ENCODE data around the gene XAGE1B.
"Not testable (repeated sequence)": the region's sequence is repeated elsewhere in the genome, so short reads cannot be mapped to it uniquely, and the experiment has no call there.

XAGE1B gene, protein sequence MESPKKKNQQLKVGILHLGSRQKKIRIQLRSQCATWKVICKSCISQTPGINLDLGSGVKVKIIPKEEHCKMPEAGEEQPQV

DNA sequence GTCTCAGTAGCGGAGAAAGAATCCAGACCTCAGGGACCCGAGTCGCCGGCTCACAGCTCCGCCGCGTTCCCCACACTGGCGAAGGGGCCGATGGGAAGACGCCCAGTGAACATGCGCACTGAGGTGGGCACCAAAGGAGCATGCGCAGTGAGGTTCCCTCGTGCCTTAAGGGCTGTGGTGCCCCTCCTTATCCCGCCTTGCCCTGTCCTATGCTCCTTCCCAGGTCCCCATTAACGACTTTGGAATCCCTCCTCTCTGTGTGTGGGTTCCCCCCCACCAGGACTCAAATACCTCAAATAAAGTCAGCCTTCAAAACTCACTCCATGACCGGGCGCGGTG, at the start of gene XAGE1B:
Gene XAGE1B, minus strand, starts transcription at position 77 of the 339 bp plus-strand sequence. CDS start 1,536 bp downstream, outside the sequence.
- DNase-seq, result not testable (repeated sequence)

DNA sequence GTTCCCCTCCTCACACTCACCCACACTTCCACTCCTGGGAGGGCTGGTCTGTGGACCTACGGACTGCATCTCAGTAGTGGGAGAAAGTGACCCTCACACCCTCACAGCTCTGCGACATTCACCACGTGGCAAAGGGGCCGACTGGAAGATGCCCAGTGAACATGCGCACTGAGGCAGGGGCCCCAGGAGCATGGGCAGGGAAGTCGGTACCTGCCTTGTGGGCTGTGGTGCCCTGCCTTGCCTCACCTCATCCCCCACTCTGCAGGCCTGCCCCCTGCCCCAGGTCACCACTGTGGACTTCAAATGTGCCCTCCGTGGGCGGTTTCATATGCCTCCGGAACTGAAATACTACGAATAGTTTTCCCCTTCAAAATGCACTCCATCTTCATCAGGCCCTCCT, 46.2 kb upstream of the XAGE1B start:
- no peak for DNase-seq

DNA sequence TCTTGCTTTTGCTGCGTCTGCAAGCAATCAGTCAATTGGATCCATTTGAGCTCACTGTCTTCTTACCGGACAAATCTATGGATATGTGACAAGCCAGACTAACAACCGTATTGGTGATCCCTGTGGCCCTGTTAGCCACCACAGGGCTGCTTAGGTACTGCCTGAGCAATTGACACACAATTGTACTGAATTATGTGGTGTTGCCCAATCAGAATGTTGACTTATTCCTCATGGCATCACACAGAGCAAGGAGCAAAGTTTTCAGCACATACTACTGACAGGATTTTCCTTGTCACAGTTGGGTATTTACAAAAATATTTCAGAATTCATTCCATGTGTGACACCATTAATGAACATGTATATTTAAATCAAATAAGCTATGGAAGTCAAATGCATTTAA, 41.3 kb upstream of the XAGE1B start:
- no peak for DNase-seq

DNA sequence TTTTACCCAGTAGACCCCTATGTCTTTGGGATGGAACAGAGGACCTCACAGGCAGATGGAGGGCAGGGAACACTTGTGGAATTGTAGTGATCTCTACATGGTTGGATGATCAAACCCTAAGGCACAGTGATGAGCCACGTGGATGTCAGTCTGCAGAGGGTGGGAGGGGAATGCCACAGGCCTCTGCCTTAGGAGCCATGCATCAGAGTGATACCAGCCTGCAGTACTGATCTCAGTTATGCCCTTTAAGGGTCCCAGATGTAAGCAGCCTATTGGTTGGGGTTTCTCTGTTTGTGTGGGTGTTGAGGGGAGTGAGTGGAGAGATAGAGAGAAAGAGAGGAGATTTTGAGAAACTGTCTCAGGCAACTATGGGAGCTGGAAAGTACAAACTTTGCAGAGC, 39.9 kb upstream of the XAGE1B start:
- no peak for DNase-seq

DNA sequence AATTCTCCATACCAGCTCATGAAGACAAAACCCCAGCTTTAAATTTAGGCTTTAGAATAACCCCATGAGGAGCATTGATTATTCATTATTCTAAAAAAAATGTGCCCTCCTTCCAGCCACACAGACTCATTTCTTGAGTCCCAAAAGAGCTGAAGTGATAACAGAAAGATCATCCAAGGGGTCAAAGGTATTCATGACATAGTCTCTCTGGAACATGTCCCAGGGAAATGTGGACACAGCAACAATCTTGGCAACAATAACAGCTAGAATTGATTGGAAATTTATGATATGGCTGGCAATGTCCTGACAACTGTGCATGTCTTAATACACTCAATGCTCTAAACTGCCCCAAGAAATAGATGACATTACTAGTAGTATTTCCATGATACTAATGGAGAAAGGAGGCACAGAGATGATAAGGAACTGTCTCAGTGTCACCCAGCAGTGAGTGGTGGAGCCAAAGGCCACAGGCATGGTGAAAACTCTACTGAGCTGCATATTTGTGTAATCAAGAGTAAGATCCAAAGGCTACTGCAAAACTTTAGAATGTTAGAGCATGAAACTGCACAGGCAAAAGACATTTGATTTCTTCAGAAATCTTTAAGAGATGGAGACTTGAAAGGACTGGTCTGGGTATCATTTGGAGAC, 37.3 kb upstream of the XAGE1B start:
- DNase-seq, result no peak

DNA sequence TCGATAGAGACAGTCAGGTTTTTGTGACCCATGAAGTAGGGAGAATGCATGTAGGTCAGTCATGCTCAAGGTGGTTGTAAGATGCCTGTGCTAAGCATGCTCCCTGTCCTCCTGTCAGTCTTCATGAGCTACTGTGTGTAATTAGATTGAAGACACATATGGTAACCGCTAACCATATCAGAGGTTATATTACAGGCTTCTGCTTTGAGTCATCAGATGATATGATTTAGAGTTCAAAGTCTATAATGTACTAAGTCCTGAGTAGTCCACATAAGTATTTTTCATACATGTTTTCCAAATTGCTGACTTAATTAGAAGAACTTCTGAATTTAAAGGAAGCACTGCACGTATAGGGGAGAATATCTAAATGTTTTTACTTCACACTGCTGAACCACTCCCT, 31.9 kb upstream of the XAGE1B start:
- DNase-seq, result not testable (repeated sequence)

DNA sequence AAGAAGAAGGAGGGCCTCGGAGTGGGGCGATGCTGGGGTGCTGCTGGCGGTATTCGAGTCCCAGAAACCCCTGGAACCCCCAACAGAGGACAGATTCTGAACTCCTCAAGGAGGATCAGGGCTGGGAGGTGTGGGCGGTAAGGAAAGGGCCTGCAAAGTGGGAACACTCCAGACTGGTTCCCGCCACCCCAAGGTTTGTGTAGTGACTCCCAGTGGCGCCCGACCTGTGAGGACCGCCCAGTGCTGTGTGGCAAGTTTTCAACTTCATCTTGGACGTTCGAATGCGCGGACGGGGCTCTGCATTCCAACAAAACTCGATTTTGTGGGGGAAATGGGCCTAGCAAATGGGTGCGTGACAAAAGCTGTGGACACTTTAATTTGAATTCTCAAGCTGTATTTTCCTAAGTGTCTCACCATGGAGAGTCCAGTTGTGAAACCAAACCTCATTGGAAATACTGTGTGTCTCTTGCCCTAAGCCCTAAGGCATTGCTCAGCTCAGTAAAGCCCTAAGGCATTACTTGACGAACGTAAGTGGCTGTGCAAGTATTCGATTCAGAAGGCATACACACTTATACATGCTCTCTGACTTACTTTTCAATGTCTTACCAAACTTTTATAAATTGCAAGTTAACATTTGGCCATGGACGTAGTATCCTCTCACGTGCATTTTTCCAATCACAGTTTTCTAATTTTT, 27.4 kb upstream of the XAGE1B start:
- no peak for DNase-seq

DNA sequence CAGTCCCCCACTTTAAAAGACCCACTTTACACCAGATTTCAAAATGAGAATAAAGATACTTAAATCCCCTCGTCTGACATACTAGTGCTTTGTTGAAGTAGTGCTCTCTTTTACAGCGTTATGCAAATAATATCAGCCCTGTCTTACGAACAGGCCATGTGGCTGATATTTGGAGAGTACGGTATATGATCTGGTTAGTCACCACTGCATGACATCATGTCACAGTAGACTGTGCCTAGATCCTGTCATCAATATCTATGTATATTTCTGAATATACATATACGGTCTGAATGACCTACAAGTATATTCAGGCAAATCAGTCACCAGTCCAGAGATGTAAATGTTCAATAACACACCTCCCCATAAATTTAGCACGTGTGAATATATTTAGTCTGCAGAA, 25.4 kb upstream of the XAGE1B start:
- DNase-seq, result no peak

DNA sequence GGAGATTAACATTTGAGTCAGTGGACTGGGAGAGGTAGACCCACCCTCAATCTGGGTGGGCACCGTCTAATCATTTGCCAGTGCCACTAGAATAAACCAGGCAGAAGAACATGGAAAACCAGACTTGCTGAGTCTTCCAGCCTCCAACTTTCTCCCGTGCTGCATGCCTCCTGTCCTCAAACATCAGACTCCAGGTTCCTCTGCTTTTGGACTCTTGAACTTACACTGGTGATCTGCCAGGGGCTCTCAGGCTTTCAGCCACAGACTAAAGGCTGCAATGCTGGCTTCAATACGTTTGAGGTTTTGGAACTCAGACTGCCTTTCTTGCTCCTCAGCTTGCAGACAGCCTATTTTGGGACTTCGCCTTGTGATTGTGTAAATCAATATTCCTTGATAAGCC, 24.2 kb upstream of the XAGE1B start:
- not testable (repeated sequence) for DNase-seq

DNA sequence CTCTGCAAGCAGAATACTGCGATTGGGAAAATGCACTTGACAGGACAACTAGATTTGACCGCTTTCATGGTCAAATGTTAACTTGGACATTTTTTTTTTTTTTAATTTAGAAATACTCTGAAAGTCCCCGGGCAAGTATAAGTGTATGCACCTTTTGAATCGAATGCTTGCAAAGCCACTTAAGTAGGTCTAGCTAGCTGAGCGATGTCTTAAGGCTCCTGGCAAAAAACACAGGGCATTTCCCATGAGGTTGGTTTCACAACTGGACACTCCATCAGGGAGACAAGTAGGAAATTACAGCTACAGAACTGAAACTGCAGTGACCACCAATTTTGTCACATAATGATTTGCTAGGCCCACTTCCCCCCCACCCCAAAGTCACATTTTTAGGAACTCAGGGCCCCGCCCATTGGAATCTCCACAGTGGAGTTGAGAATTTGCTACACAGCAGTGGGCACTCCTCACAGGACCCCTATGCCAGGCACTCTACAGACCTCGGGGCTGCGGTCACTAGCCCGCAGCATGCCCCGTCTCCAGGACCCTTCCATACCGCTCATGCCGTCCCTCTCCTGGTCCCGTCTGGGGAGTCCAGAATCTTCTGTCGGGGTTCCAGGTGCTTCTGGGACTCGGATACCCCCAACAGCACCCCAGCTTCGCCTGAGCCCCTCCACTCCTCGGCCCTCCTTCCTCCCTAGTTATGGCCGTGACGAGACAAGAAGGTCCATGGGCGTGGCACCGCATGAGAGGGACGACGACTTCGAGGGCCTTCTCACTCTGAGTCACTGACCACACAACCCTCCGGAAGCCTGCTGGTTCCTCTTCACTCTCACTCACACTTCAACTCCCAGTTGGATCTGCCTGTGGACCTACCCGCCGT, 515 bp downstream of the XAGE1B start:
- not testable (repeated sequence) for DNase-seq

DNA sequence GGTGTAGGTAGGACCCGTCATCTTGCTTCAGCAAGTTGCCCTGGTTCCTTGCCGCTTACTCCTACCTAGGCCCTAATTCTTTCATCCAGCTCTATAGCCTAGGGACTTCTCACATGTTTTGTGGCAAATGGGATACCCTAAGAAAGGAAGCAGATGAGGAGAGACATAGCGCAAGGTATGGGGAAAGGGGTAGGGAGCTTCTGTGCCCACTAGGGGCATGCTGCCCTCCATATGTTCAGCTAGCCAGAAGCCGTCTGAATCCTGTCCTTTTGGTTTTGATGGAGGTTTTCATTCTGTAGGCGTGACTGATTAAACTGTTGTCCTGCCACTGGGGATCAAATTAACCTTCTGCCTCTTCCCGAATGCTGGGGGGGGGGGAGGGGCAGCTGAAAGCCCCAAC, 5.7 kb downstream of the XAGE1B start:
- DNase-seq, result not testable (repeated sequence)

DNA sequence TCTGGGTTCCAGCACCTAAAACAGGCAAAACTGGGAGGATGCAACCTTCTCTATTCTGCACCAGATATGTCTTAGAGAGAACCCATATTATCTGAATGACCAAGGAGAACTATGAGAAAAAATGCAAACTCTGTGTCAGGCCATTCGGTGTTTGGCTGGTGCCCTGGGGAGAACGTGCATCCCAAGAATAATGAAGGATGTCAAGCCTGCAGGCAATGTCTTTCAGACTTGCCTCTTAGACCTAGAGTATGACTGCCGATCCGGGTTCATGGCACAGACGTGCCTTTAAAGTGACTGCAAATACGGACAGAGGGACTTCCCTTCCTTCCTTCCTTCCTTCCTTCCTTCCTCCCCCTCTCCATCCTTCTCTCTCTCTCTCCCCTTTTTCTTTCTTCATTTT, 6.9 kb downstream of the XAGE1B start:
- no peak for DNase-seq

DNA sequence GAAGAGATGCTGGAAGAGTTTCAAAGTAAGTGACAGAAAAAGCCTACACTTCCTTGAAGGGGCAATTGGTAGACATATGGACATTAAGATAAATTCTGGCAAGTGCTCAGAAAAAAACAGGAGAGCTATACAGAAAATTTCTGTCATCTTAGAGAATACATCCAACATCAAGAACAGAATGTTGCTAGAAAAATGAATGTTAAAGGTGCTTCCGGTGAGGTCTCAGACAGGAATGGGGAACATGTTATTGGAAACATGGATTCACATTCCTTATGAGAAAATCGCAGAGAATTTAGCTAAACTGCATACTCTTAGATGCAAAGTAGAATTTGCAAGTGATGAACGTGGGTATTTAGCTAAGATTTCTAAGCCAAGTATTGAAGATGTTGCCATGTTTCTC, 9.5 kb downstream of the XAGE1B start:
- no peak for DNase-seq

DNA sequence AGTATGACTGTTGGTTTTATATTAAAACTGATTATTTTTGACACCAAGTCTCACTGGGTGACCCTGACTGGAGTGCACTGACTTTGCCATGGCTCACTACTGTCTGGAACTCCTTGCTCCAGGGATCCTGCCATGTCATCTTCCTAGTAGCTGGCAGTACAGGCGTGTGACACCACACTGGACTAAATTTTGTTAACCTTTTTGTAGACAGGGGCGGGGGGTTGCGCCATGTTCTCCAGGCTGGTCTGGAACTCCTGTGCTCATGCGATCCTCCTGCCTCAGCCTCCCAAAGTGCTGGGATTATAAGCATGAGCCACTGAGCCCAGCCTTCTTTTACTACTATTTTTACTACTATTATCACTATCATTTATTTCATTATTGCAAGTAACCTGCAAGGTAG, 12.3 kb downstream of the XAGE1B start:
- DNase-seq, result no peak

DNA sequence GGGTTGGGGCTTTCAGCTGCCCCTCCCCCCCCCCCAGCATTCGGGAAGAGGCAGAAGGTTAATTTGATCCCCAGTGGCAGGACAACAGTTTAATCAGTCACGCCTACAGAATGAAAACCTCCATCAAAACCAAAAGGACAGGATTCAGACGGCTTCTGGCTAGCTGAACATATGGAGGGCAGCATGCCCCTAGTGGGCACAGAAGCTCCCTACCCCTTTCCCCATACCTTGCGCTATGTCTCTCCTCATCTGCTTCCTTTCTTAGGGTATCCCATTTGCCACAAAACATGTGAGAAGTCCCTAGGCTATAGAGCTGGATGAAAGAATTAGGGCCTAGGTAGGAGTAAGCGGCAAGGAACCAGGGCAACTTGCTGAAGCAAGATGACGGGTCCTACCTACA, 15.5 kb downstream of the XAGE1B start:
- not testable (repeated sequence) for DNase-seq

DNA sequence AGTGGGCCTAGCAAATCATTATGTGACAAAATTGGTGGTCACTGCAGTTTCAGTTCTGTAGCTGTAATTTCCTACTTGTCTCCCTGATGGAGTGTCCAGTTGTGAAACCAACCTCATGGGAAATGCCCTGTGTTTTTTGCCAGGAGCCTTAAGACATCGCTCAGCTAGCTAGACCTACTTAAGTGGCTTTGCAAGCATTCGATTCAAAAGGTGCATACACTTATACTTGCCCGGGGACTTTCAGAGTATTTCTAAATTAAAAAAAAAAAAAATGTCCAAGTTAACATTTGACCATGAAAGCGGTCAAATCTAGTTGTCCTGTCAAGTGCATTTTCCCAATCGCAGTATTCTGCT, 20.5 kb downstream of the XAGE1B start:
- not testable (repeated sequence) for DNase-seq

DNA sequence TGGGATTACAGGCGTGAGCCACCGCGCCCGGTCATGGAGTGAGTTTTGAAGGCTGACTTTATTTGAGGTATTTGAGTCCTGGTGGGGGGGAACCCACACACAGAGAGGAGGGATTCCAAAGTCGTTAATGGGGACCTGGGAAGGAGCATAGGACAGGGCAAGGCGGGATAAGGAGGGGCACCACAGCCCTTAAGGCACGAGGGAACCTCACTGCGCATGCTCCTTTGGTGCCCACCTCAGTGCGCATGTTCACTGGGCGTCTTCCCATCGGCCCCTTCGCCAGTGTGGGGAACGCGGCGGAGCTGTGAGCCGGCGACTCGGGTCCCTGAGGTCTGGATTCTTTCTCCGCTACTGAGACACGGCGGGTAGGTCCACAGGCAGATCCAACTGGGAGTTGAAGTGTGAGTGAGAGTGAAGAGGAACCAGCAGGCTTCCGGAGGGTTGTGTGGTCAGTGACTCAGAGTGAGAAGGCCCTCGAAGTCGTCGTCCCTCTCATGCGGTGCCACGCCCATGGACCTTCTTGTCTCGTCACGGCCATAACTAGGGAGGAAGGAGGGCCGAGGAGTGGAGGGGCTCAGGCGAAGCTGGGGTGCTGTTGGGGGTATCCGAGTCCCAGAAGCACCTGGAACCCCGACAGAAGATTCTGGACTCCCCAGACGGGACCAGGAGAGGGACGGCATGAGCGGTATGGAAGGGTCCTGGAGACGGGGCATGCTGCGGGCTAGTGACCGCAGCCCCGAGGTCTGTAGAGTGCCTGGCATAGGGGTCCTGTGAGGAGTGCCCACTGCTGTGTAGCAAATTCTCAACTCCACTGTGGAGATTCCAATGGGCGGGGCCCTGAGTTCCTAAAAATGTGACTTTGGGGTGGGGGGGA, 21.1 kb downstream of the XAGE1B start, which contains the start of gene XAGE1A:
Gene XAGE1A, plus strand, starts transcription at position 264 of the 874 bp plus-strand sequence. CDS start 1,554 bp downstream, outside the sequence.
- DNase-seq, result not testable (repeated sequence)

DNA sequence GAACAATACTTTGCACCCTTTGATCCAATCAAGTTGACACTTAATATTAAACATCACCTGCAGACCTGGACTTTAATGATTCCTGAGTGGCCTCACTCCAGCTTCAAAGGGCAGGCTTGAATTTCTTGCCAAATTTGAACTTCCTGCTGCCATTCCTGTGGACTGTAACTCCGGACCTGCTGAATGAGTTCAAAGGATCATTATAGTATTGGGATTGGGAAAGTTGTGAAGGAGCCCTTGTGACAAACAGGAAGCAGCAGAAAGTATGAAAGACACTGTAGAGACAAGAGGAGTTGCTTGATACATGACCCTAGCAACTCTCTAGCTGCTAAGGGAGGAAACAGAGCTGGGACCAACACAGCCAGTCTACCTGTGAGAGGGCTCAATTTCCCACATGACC, 45.6 kb downstream of the XAGE1B start:
- not testable (repeated sequence) for DNase-seq

Measured in GF-D8 (cell line).